ENCODE data around the gene UEVLD.

GRCh38 chr11:18521122-18521521, 67.4 kb downstream of the UEVLD start:
- no peak for TF ChIP-seq CTCF (IDR thresholded peaks at IDR 0.05)
- TF ChIP-seq POLR2AphosphoS5 (IDR thresholded peaks at IDR 0.05): no peak
- no peak for TF ChIP-seq POLR2A (IDR thresholded peaks at IDR 0.05)
- TF ChIP-seq EP300 (IDR thresholded peaks at IDR 0.05): no peak
